SK-N-SH (cell line): ENCODE data around the gene MAPK8IP3. TPM values are rescaled to one million over a fixed set of nuclear protein-coding genes. Genes with fewer than 3 reads are reported as not detected.
A peak's percentile ranks its signal among the peaks of the same experiment; 100 is the strongest.

Source experiments
- CTCF ChIA-PET: fragments of 300-600, 350-600 bp; formaldehyde crosslinking; extraction: SDS; loops from one replicate; lab custom pipeline; 2021; lab: Yijun Ruan, JAX
- POLR2A ChIA-PET: fragments of 350-600 bp; sonication (Branson Sonifier 250); formaldehyde crosslinking; extraction: SDS; loops from one replicate; lab custom pipeline; 2020; ENCODE audit warnings: antibody characterized with exemption, inconsistent platforms; lab: Yijun Ruan, JAX
- DNase-seq: peaks from one replicate; pipeline ENCODE4 v3.0.0; 2012
- H2AFZ ChIP-seq: fragments of 200-600 bp; sonication (generic); 2 replicates; pipeline ENCODE4 v1.8.1; 2016; ENCODE audit warnings: antibody characterized with exemption, mild to moderate bottlenecking, low read depth
- H3F3A ChIP-seq: fragments of 200-600 bp; sonication (generic); replicated peaks from 2 replicates; pipeline ENCODE3; 2016; ENCODE audit warnings: antibody characterized with exemption, mild to moderate bottlenecking; ENCODE audit not compliant: insufficient read depth
- H3K27ac ChIP-seq, 2 experiments: fragments of 200-500 bp in 1 of 2; fragments of 200-600 bp in 1 of 2; sonication (Bioruptor generic) in 1 of 2; sonication (generic), shearing (Covaris generic) in 1 of 2; 2 replicates each; pipeline versions ENCODE4 v1.5.1 to v1.6.1; 2014 to 2016; ENCODE audit warnings: low read depth in 2 of 2, inconsistent platforms in 1 of 2, low read length in 1 of 2, mild to moderate bottlenecking in 1 of 2, mixed read lengths in 1 of 2
- H3K27me3 ChIP-seq: fragments of 200-600 bp; sonication (generic), shearing (Covaris generic); 2 replicates; pipeline ENCODE4 v1.6.1; 2016; ENCODE audit warnings: mixed run types; ENCODE audit not compliant: insufficient read depth
- H3K36me3 ChIP-seq, 2 experiments: fragments of 200-500 bp in 1 of 2; fragments of 200-600 bp in 1 of 2; sonication (Bioruptor generic) in 1 of 2; sonication (generic) in 1 of 2; replicated peaks in 1 of 2; 2 replicates each; pipeline versions ENCODE3 to v1.5.1; 2014 to 2016; ENCODE audit warnings: low read length in 1 of 2, mild to moderate bottlenecking in 1 of 2; ENCODE audit not compliant: insufficient read depth in 2 of 2, control insufficient read depth in 1 of 2
- H3K4me1 ChIP-seq, 2 experiments: fragments of 200-500 bp in 1 of 2; fragments of 200-600 bp in 1 of 2; sonication (Bioruptor generic) in 1 of 2; sonication (generic), shearing (Covaris generic) in 1 of 2; 2 replicates each; pipeline versions ENCODE4 v1.5.1 to v1.6.1; 2014 to 2016; ENCODE audit warnings: low read depth in 1 of 2, low read length in 1 of 2, mixed run types in 1 of 2; ENCODE audit not compliant: insufficient read depth in 2 of 2, control insufficient read depth in 1 of 2
- H3K4me2 ChIP-seq: fragments of 200-600 bp; sonication (generic), shearing (Covaris generic); 2 replicates; pipeline ENCODE4 v1.6.1; 2017; ENCODE audit warnings: mixed run types
- H3K4me3 ChIP-seq, 2 experiments: fragments of 200-500 bp in 1 of 2; fragments of 200-600 bp in 1 of 2; sonication (Bioruptor generic) in 1 of 2; sonication (generic), shearing (Covaris generic) in 1 of 2; 2 replicates each; pipeline versions ENCODE4 v1.5.1 to v1.8.1; 2014 to 2016; ENCODE audit warnings: low read depth in 2 of 2, inconsistent platforms in 1 of 2, low read length in 1 of 2, mild to moderate bottlenecking in 1 of 2, mixed read lengths in 1 of 2, moderate library complexity in 1 of 2
- H3K79me2 ChIP-seq: fragments of 200-600 bp; sonication (generic); 2 replicates; pipeline ENCODE4 v1.8.1; 2017; ENCODE audit warnings: mild to moderate bottlenecking; ENCODE audit not compliant: insufficient read depth
- H3K9ac ChIP-seq: fragments of 200-600 bp; sonication (generic); 2 replicates; pipeline ENCODE4 v1.6.1; 2017; ENCODE audit warnings: mixed run types
- H3K9me2 ChIP-seq: fragments of 200-600 bp; sonication (generic); 2 replicates; pipeline ENCODE4 v1.6.1; 2017; ENCODE audit warnings: mixed run types
- H3K9me3 ChIP-seq: fragments of 200-600 bp; sonication (generic); 2 replicates; pipeline ENCODE4 v1.6.1; 2017; ENCODE audit warnings: mixed run types, mild to moderate bottlenecking, moderate library complexity
- H4K20me1 ChIP-seq: fragments of 200-600 bp; sonication (generic); 2 replicates; pipeline ENCODE4 v1.6.1; 2017; ENCODE audit warnings: mild to moderate bottlenecking, mixed run types; ENCODE audit not compliant: insufficient read depth
- CHD2 ChIP-seq: fragments of 150-350 bp; IDR thresholded peaks from 2 replicates; pipeline ENCODE4 v1.6.1; 2018; ENCODE audit warnings: low read length; ENCODE audit not compliant: partially characterized antibody
- CTCF ChIP-seq: fragments of 200-600 bp; sonication (generic); IDR thresholded peaks from 2 replicates; pipeline ENCODE4 v1.6.1; 2017; ENCODE audit warnings: antibody characterized with exemption, mild to moderate bottlenecking, moderate library complexity
- ELF1 ChIP-seq: IDR thresholded peaks from 2 replicates; pipeline ENCODE4 v1.4.0; 2012
- EP300 ChIP-seq, 2 experiments: IDR thresholded peaks; 2 replicates each; pipeline versions ENCODE4 v1.4.0 to v1.6.1; 2012; ENCODE audit warnings: borderline replicate concordance in 1 of 2, low read depth in 1 of 2, low read length in 1 of 2
- FOSL2 ChIP-seq: IDR thresholded peaks from 2 replicates; pipeline ENCODE4 v1.4.0; 2012; ENCODE audit warnings: low read depth, mild to moderate bottlenecking, moderate library complexity, borderline replicate concordance
- FOXJ3 ChIP-seq: sonication (generic); formaldehyde crosslinking; IDR thresholded peaks from 2 replicates; pipeline ENCODE4 v1.5.1; 2020; ENCODE audit warnings: mild to moderate bottlenecking, missing genetic modification reagents
- FOXM1 ChIP-seq: IDR thresholded peaks from 2 replicates; pipeline ENCODE4 v1.4.0; 2012; ENCODE audit warnings: low read depth, mild to moderate bottlenecking
- GABPA ChIP-seq: IDR thresholded peaks from 2 replicates; pipeline ENCODE4 v1.4.0; 2012; ENCODE audit warnings: low read depth, mild to moderate bottlenecking
- GATA2 ChIP-seq: sonication (generic); formaldehyde crosslinking; IDR thresholded peaks from 2 replicates; pipeline ENCODE4 v1.5.0; 2020; ENCODE audit warnings: mild to moderate bottlenecking, missing genetic modification reagents
- JUND ChIP-seq: IDR thresholded peaks from 2 replicates; pipeline ENCODE4 v1.4.0; 2012
- MXI1 ChIP-seq: IDR thresholded peaks from 2 replicates; pipeline ENCODE4 v1.6.1; 2012; ENCODE audit warnings: mild to moderate bottlenecking, low read depth, low read length, improper control_type of control experiment
- NFIC ChIP-seq: IDR thresholded peaks from 2 replicates; pipeline ENCODE4 v1.4.0; 2012; ENCODE audit warnings: borderline replicate concordance
- NRF1 ChIP-seq: IDR thresholded peaks from 2 replicates; pipeline ENCODE4 v1.6.1; 2012; ENCODE audit warnings: low read depth, mild to moderate bottlenecking, low read length
- POLR2AphosphoS5 ChIP-seq: IDR thresholded peaks from 2 replicates; pipeline ENCODE4 v1.6.1; 2012; ENCODE audit warnings: low read depth, low read length
- RAD21 ChIP-seq: IDR thresholded peaks from 2 replicates; pipeline ENCODE4 v1.6.1; 2012; ENCODE audit warnings: mild to moderate bottlenecking, low read length
- RXRA ChIP-seq: IDR thresholded peaks from 2 replicates; pipeline ENCODE4 v1.4.0; 2012; ENCODE audit warnings: low read depth, mild to moderate bottlenecking, borderline replicate concordance
- SIN3A ChIP-seq: IDR thresholded peaks from 2 replicates; pipeline ENCODE4 v1.6.1; 2012; ENCODE audit warnings: low read depth, mild to moderate bottlenecking, low read length, moderate library complexity, borderline replicate concordance
- SMC3 ChIP-seq: IDR thresholded peaks from 2 replicates; pipeline ENCODE4 v1.6.1; 2012; ENCODE audit warnings: low read depth, low read length, improper control_type of control experiment
- TCF12 ChIP-seq: IDR thresholded peaks from 2 replicates; pipeline ENCODE4 v1.4.0; 2012
- USF1 ChIP-seq: IDR thresholded peaks from 2 replicates; pipeline ENCODE4 v1.4.0; 2012; ENCODE audit warnings: low read depth, borderline replicate concordance
- USF2 ChIP-seq: fragments of 150-350 bp; IDR thresholded peaks from 2 replicates; pipeline ENCODE4 v1.6.1; 2017; ENCODE audit warnings: antibody characterized with exemption, low read length, low read depth, borderline replicate concordance
- YY1 ChIP-seq: IDR thresholded peaks from 2 replicates; pipeline ENCODE4 v1.4.0; 2012; ENCODE audit warnings: low read depth, mild to moderate bottlenecking
- WGBS: methylation state at CpG from one replicate; pipeline ENCODE4 v1.1.6; 2017; ENCODE audit warnings: low lambda C conversion rate; 5-methylcytosine and 5-hydroxymethylcytosine counted together
- polyA plus RNA-seq, 3 experiments: library from polyadenylated mRNA; depleted of rRNA; stranded (reverse); fragments of >200 nt; gene quantifications; 2 replicates each; pipeline ENCODE4 v1.2.3, GENCODE V29; 2012

MAPK8IP3 gene
- polyA plus RNA-seq, 1 of the 3 experiments (the other 2 are of a cell fraction), result 57.3 TPM

- 22% methylated on average over 17 of the region's 45 CpGs for WGBS
- peaks cover 11% of the 10 kb centered on the region; the same call in 1 of the 2 replicates for H4K20me1 ChIP-seq
- no peaks in the 10 kb centered on the region for H3K9me2 ChIP-seq
- H3K27me3 ChIP-seq, result no peaks in the 10 kb centered on the region
- H3K27ac ChIP-seq, result peak overlapping the region; percentile 78 to 92; a peak in 3 of 4 replicates
- peak overlapping the region; percentile 90 to 91 for H3K4me3 ChIP-seq
- no peak for DNase-seq
- H3K36me3 ChIP-seq, result peaks cover 6 to 41% of the 10 kb centered on the region in 2 experiments
- peak overlapping the region; percentile 93 for H3K9ac ChIP-seq
- peaks cover 11% of the 10 kb centered on the region for H3F3A ChIP-seq
- H3K9me3 ChIP-seq, result no peaks in the 10 kb centered on the region
- peak overlapping the region; percentile 95 for H3K4me2 ChIP-seq
- peaks cover 0 to 32% of the 10 kb centered on the region in 2 experiments; a peak in 2 of 4 replicates for H3K4me1 ChIP-seq
- H3K79me2 ChIP-seq, result peaks cover 31% of the 10 kb centered on the region
- ChIA-PET POLR2A (interaction anchor here (1.0 kb wide), 1 partner anchor 9 kb away, joined by 3 read pairs; the partner anchor contains the start of genes NUBP2 and SPSB3), CTCF (interaction anchor here (0.5 to 4.4 kb wide), 7 partner anchors 10 to 374 kb away, joined by 3 to 40 read pairs (median 3); partner anchors contain the start of genes NUBP2 and SPSB3)
- no peak for TF ChIP-seq EP300 (IDR thresholded peaks at IDR 0.05; ENCODE audit: borderline replicate concordance in 1 of 2, low read depth in 1 of 2, low read length in 1 of 2)
- no peak for TF ChIP-seq NFIC
- 0 out of 2 replicates have a peak, but pooled peaks have one; percentile 3 for TF ChIP-seq CTCF
- TF ChIP-seq GABPA, result no peak
- no peak overlapping the region for H2AFZ ChIP-seq
Measured at GRCh38 chr16:1773703-1774447, 67.9 kb downstream of the MAPK8IP3 start.

- peaks cover 6 to 39% of the 10 kb centered on the region in 2 experiments for H3K36me3 ChIP-seq
- H3K9ac ChIP-seq, result no peak overlapping the region; the same call in 1 of the 2 replicates
- H2AFZ ChIP-seq, result no peak overlapping the region
- H3F3A ChIP-seq, result peaks cover 11% of the 10 kb centered on the region
- H4K20me1 ChIP-seq, result peaks cover 9% of the 10 kb centered on the region; the same call in 1 of the 2 replicates
- H3K4me2 ChIP-seq, result peak overlapping the region; percentile 95
- H3K4me3 ChIP-seq, result peak overlapping the region; percentile 90 to 91
- H3K79me2 ChIP-seq, result peaks cover 31% of the 10 kb centered on the region
- ChIA-PET CTCF (interaction anchor here (0.5 to 4.4 kb wide), 7 partner anchors 9 to 373 kb away, joined by 3 to 40 read pairs (median 3); partner anchors contain the start of genes NUBP2 and SPSB3), POLR2A (interaction anchor here (1.0 kb wide), 1 partner anchor 8 kb away, joined by 3 read pairs; the partner anchor contains the start of genes NUBP2 and SPSB3)
- peaks cover 0 to 32% of the 10 kb centered on the region in 2 experiments; a peak in 2 of 4 replicates for H3K4me1 ChIP-seq
- H3K27ac ChIP-seq, result no peak overlapping the region; a peak in 1 of 4 replicates
- 87% methylated on average over 7 of the region's 7 CpGs for WGBS
- no peaks in the 10 kb centered on the region for H3K9me3 ChIP-seq
- no peak for DNase-seq
- TF ChIP-seq CTCF (no peak), FOXJ3 (CRISPR knock-in tag) (no peak), RXRA (no peak), MXI1 (no peak), FOXM1 (no peak), USF1 (no peak), ELF1 (no peak), POLR2AphosphoS5 (no peak), YY1 (no peak), FOSL2 (no peak), SIN3A (no peak), TCF12 (no peak), JUND (no peak), NRF1 (no peak), RAD21 (no peak), SMC3 (no peak), GATA2 (CRISPR knock-in tag) (no peak), CHD2 (no peak), USF2 (no peak)
- H3K27me3 ChIP-seq, result no peaks in the 10 kb centered on the region
- H3K9me2 ChIP-seq, result no peaks in the 10 kb centered on the region
Measured at GRCh38 chr16:1774448-1774780, 68.4 kb downstream of the MAPK8IP3 start.
